OCI-LY1 (cell line): Measurements from ENCODE around the gene CPNE5.

ENCODE experiments used
- CTCF ChIP-seq: fragments of 200-600 bp; sonication (generic), shearing (Covaris generic); IDR thresholded peaks from 2 replicates; pipeline ENCODE4 v1.5.1; 2017; ENCODE audit warnings: mild to moderate bottlenecking, antibody characterized with exemption, low read length, moderate library complexity, mixed read lengths
- EZH2 ChIP-seq: fragments of 200-600 bp; sonication (generic), shearing (Covaris generic); IDR thresholded peaks from 2 replicates; pipeline ENCODE4 v1.8.0; 2017; ENCODE audit warnings: borderline replicate concordance, mixed run types, mild to moderate bottlenecking, antibody characterized with exemption, low read length, moderate library complexity, mixed read lengths

- TF ChIP-seq CTCF (no peak), EZH2 (no peak)
These were observed 32.4 kb upstream of the CPNE5 start for GRCh38 chr6:36871686-36872085.
